ENCODE results near the gene NAT10.

NAT10 gene

GRCh38 chr11:34150494-34151151 lies 45.2 kb downstream of the NAT10 start:
- no peak for DNase-seq

GRCh38 chr11:34151166-34151565 lies 45.7 kb downstream of the NAT10 start:
- DNase-seq: no peak

- DNase-seq: no peak
Observed at GRCh38 chr11:34151916-34152845, 46.8 kb downstream of the NAT10 start.

- no peak for DNase-seq
Observed at GRCh38 chr11:34154059-34154875, 48.8 kb downstream of the NAT10 start.

- DNase-seq: no peak
Observed at GRCh38 chr11:34155057-34155756, 49.8 kb downstream of the NAT10 start.

GRCh38 chr11:34155757-34156062 lies 50.3 kb downstream of the NAT10 start:
- no peak for DNase-seq

GRCh38 chr11:34157163-34157562 lies 51.7 kb downstream of the NAT10 start:
- no peak for DNase-seq

GRCh38 chr11:34158661-34159060 lies 53.2 kb downstream of the NAT10 start:
- no peak for DNase-seq

GRCh38 chr11:34160049-34160721 lies 54.8 kb downstream of the NAT10 start:
- no peak for DNase-seq

- no peak for DNase-seq
Observed at GRCh38 chr11:34160791-34161190, 55.4 kb downstream of the NAT10 start.

GRCh38 chr11:34161361-34161760 lies 55.9 kb downstream of the NAT10 start:
- DNase-seq: no peak

GRCh38 chr11:34161812-34162492 lies 56.5 kb downstream of the NAT10 start:
- DNase-seq: no peak

GRCh38 chr11:34162493-34162820 lies 57.0 kb downstream of the NAT10 start:
- DNase-seq: no peak

GRCh38 chr11:34162856-34163255 lies 57.4 kb downstream of the NAT10 start:
- DNase-seq: no peak

- no peak for DNase-seq
Observed at GRCh38 chr11:34165121-34165520, 59.7 kb downstream of the NAT10 start.

GRCh38 chr11:34165786-34166555 lies 60.5 kb downstream of the NAT10 start:
- no peak for DNase-seq

GRCh38 chr11:34166806-34167740 lies 61.6 kb downstream of the NAT10 start:
- DNase-seq: no peak

- DNase-seq: no peak
Observed at GRCh38 chr11:34167961-34168360, 62.5 kb downstream of the NAT10 start.

- DNase-seq: no peak
Observed at GRCh38 chr11:34168642-34169420, 63.4 kb downstream of the NAT10 start.

Measured in activated CD4-positive, CD25-positive, alpha-beta regulatory T cell (primary cell).